Breast epithelium (tissue), 3 donors: ENCODE data around the gene RINL.

Source experiments
- POLR2A ChIP-seq: fragments of 450-650 bp; IDR thresholded peaks from one replicate; pipeline ENCODE4 v1.6.1; 2016; ENCODE audit warnings: antibody characterized with exemption, mild to moderate bottlenecking, moderate library complexity
- TF ChIP-seq, protein P1 (sequence below), 3 donors: fragments of 450-650 bp; IDR thresholded peaks; one replicate each; pipeline ENCODE4 v1.5.1; 2016 to 2017; ENCODE audit warnings: antibody characterized with exemption in 3 of 3, mild to moderate bottlenecking in 3 of 3, moderate library complexity in 3 of 3

DNA sequence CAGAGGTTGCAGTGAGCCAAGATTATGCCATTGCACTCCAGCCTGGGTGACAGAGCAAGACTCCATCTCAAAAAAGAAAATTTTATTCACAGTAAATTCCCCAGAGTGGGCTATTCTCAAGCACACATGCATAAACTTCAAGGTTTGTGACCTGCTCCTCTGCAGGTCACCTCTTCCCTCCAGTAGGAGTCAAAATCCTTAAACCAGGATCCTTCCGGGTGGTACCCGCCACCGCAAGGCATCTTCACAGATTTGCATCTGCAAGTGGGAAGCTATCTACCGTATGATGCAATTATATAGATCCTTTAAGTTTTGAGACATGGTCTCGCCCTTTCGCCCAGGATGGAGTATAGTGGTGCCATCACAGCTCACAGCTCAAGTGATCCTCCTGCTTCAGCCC is 43.5 kb downstream of the RINL start:
- TF ChIP-seq, protein P1, sequence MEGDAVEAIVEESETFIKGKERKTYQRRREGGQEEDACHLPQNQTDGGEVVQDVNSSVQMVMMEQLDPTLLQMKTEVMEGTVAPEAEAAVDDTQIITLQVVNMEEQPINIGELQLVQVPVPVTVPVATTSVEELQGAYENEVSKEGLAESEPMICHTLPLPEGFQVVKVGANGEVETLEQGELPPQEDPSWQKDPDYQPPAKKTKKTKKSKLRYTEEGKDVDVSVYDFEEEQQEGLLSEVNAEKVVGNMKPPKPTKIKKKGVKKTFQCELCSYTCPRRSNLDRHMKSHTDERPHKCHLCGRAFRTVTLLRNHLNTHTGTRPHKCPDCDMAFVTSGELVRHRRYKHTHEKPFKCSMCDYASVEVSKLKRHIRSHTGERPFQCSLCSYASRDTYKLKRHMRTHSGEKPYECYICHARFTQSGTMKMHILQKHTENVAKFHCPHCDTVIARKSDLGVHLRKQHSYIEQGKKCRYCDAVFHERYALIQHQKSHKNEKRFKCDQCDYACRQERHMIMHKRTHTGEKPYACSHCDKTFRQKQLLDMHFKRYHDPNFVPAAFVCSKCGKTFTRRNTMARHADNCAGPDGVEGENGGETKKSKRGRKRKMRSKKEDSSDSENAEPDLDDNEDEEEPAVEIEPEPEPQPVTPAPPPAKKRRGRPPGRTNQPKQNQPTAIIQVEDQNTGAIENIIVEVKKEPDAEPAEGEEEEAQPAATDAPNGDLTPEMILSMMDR (IDR thresholded peaks at IDR 0.05): no peak
- TF ChIP-seq POLR2A: no peak
